ENCODE measurements around the gene TMEM144. TPM values are rescaled to one million over a fixed set of nuclear protein-coding genes. Genes with fewer than 3 reads are reported as not detected.

Gene TMEM144
- total RNA-seq, 1 experiment from 2014 or later: 6.0 TPM

- CTCF ChIA-PET: no interaction called here
- H3K27ac Mint-ChIP-seq (ENCODE audit: unreplicated experiment): no peak overlapping the region
Measured at GRCh38 chr4:158181906-158182305, 28.4 kb upstream of the TMEM144 start.

GRCh38 chr4:158182736-158183135, 27.6 kb upstream of the TMEM144 start:
- TF ChIP-seq CTCF (IDR thresholded peaks at IDR 0.05; ENCODE audit: unreplicated experiment): no peak
- DNase-seq: no peak
- intact Hi-C loops (cut with micrococcal nuclease; ENCODE audit: unreplicated experiment): no loop called here
- H3K27ac Mint-ChIP-seq (ENCODE audit: unreplicated experiment): no peak overlapping the region
- H3K27me3 Mint-ChIP-seq (ENCODE audit: unreplicated experiment): no peaks in the 10 kb centered on the region
- no peaks in the 10 kb centered on the region for H3K36me3 Mint-ChIP-seq (ENCODE audit: insufficient read depth, unreplicated experiment)
- no TSS peak for BruUV-seq (replicated peaks)
- H3K9me3 Mint-ChIP-seq (ENCODE audit: low read depth, unreplicated experiment): no peaks in the 10 kb centered on the region
- peaks cover under 1% of the 10 kb centered on the region for H3K4me1 Mint-ChIP-seq (ENCODE audit: low read depth, unreplicated experiment)
- CTCF ChIA-PET: no interaction called here
- no peak overlapping the region for H3K4me3 Mint-ChIP-seq (ENCODE audit: low read depth, unreplicated experiment)

More at GRCh38 chr4:158181906-158182305, 28.4 kb upstream of the TMEM144 start:
- Mint-ChIP-seq H3K36me3 (ENCODE audit: insufficient read depth, unreplicated experiment) (no peaks in the 10 kb centered on the region), H3K4me1 (ENCODE audit: low read depth, unreplicated experiment) (peaks cover 9% of the 10 kb centered on the region), H3K27me3 (ENCODE audit: unreplicated experiment) (no peaks in the 10 kb centered on the region), H3K9me3 (ENCODE audit: low read depth, unreplicated experiment) (no peaks in the 10 kb centered on the region), H3K4me3 (ENCODE audit: low read depth, unreplicated experiment) (no peak overlapping the region)
- no TSS peak for BruUV-seq (replicated peaks)
- DNase-seq: no peak
- intact Hi-C loops (cut with micrococcal nuclease; ENCODE audit: unreplicated experiment): no loop called here
- no peak for TF ChIP-seq CTCF (IDR thresholded peaks at IDR 0.05; ENCODE audit: unreplicated experiment)

DNA sequence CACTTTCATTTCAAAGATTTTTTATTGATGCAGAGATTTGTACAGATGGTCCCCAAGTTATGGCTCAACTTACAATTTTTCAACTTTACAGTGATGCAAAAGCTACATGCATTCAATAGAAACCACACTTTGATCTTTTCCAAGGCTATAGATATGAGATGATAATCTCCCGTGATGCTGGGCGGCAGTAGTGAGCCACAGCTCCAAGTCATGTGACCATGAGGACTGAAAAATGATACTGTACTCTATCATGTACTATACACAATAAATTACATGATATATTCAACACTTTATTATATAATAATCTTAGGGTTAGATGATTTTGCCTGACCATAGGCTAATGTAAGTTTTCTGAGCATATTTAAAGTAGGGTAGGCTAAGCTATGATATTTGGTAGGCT, 23.5 kb upstream of the TMEM144 start:
- TF ChIP-seq CTCF (IDR thresholded peaks at IDR 0.05; ENCODE audit: unreplicated experiment): no peak
- intact Hi-C loops (cut with micrococcal nuclease; ENCODE audit: unreplicated experiment): no loop called here
- CTCF ChIA-PET: no interaction called here
- H3K27ac Mint-ChIP-seq (ENCODE audit: unreplicated experiment): no peak overlapping the region
- no peaks in the 10 kb centered on the region for H3K9me3 Mint-ChIP-seq (ENCODE audit: low read depth, unreplicated experiment)
- no peaks in the 10 kb centered on the region for H3K4me1 Mint-ChIP-seq (ENCODE audit: low read depth, unreplicated experiment)
- BruUV-seq (replicated peaks): no TSS peak
- no peaks in the 10 kb centered on the region for H3K36me3 Mint-ChIP-seq (ENCODE audit: insufficient read depth, unreplicated experiment)
- H3K27me3 Mint-ChIP-seq (ENCODE audit: unreplicated experiment): no peaks in the 10 kb centered on the region
- DNase-seq: no peak
- H3K4me3 Mint-ChIP-seq (ENCODE audit: low read depth, unreplicated experiment): no peak overlapping the region

DNA sequence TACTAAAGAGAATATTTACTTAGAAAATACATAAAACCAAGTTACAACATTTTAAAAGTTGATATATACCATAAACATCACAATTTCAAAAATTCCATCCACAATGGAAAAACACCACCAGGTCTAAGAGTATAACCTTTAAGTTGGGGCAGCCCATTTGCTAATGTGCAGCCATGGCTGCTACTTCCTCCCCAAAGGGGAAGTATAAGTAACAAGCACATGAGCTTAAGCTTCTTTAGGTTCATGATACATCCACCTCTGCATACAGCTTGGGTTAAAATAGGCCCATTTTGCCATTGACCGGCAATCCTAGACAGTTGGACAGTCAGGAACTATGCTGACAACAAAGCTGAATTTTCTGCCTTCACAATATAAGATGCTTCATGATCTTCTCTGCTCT, 20.9 kb upstream of the TMEM144 start:
- H3K4me1 Mint-ChIP-seq (ENCODE audit: low read depth, unreplicated experiment): no peaks in the 10 kb centered on the region
- H3K27ac Mint-ChIP-seq (ENCODE audit: unreplicated experiment): no peak overlapping the region
- H3K27me3 Mint-ChIP-seq (ENCODE audit: unreplicated experiment): no peaks in the 10 kb centered on the region
- CTCF ChIA-PET: no interaction called here
- no peak overlapping the region for H3K4me3 Mint-ChIP-seq (ENCODE audit: low read depth, unreplicated experiment)
- intact Hi-C loops (cut with micrococcal nuclease; ENCODE audit: unreplicated experiment): no loop called here
- H3K9me3 Mint-ChIP-seq (ENCODE audit: low read depth, unreplicated experiment): no peaks in the 10 kb centered on the region
- no peak for DNase-seq
- no peaks in the 10 kb centered on the region for H3K36me3 Mint-ChIP-seq (ENCODE audit: insufficient read depth, unreplicated experiment)
- no peak for TF ChIP-seq CTCF (IDR thresholded peaks at IDR 0.05; ENCODE audit: unreplicated experiment)
- BruUV-seq (replicated peaks): no TSS peak
